Uterus (tissue), 4 donors: ENCODE data around the gene DIRAS3. TPM values are rescaled to one million over a fixed set of nuclear protein-coding genes. Genes with fewer than 3 reads are reported as not detected.

Experiments
- DNase-seq, 2 donors: peaks; one replicate each; pipeline ENCODE4 v3.0.0-alpha.2; 2019 to 2020
- H3K27ac ChIP-seq, 2 donors: fragments of 200-600 bp; sonication (generic); 1 replicate in 1 of 2; 2 replicates in 1 of 2; pipeline ENCODE4 v1.5.1; 2016 to 2018
- H3K27me3 ChIP-seq, 2 donors: fragments of 200-600 bp; sonication (generic); one replicate each; pipeline ENCODE4 v1.5.1; 2018 to 2019; ENCODE audit warnings: control low read depth in 1 of 2
- H3K36me3 ChIP-seq, 2 donors: fragments of 200-600 bp; sonication (generic); one replicate each; pipeline ENCODE4 v1.5.1; 2019; ENCODE audit warnings: control low read depth in 1 of 2
- H3K4me1 ChIP-seq, 2 donors: fragments of 200-600 bp; sonication (generic); one replicate each; pipeline ENCODE4 v1.5.1; 2018 to 2019; ENCODE audit warnings: control low read depth in 1 of 2
- H3K4me3 ChIP-seq, 2 donors: fragments of 200-600 bp; sonication (generic); 1 replicate in 1 of 2; 2 replicates in 1 of 2; pipeline ENCODE4 v1.5.1; 2018 to 2019; ENCODE audit warnings: mild to moderate bottlenecking in 1 of 2
- H3K9me3 ChIP-seq, 2 donors: fragments of 200-600 bp; sonication (generic); one replicate each; pipeline ENCODE4 v1.5.1; 2019; ENCODE audit warnings: control low read depth in 1 of 2
- CTCF ChIP-seq, 4 experiments: fragments of 200-600 bp in 2 of 4; fragments of 450-650 bp in 2 of 4; sonication (generic) in 2 of 4; IDR thresholded peaks; one replicate each; pipeline ENCODE4 v1.5.1; 2016 to 2019; ENCODE audit warnings: antibody characterized with exemption in 4 of 4, mild to moderate bottlenecking in 2 of 4, moderate library complexity in 1 of 4
- POLR2A ChIP-seq, 2 donors: fragments of 450-650 bp; IDR thresholded peaks; one replicate each; pipeline ENCODE4 v1.6.1; 2016; ENCODE audit warnings: antibody characterized with exemption in 2 of 2, mild to moderate bottlenecking in 1 of 2, moderate library complexity in 1 of 2
- intact Hi-C: fragments of 100-400 bp; cut with DNase I; formaldehyde crosslinking; loops from one replicate; pipeline ENCODE4 v1.15.1; 2023; ENCODE audit warnings: low total_unique reads
- total RNA-seq, 4 donors: library from RNA; depleted of rRNA in 3 of 4; stranded (reverse); fragments of >200 nt in 3 of 4; gene quantifications; one replicate each; pipeline versions ENCODE4 v1.1.0 to v1.2.4, GENCODE V29; 2014 to 2023
- donor health status: DM: yes; HTN: yes; CAD: no.

DIRAS3 gene
- 1 to 10 TPM in 2 of 4 donors, under 1 TPM in 1, not detected in 1; 0.26 to 7.4 (median 3.7) TPM for total RNA-seq

- DNase-seq, result peak; percentile 24 to 46
- no peaks in the 10 kb centered on the region for H3K4me1 ChIP-seq
- intact Hi-C loops, result no loop called here
Measured at GRCh38 chr1:68049941-68050878, at the start of gene DIRAS3. Gene DIRAS3, minus strand, starts transcription at chr1:68050627. Its CDS starts 3,330 bp downstream, at chr1:68047297.

GRCh38 chr1:68093737-68094136 is 43.3 kb upstream of the DIRAS3 start:
- no peak overlapping the region for H3K4me3 ChIP-seq
- no peak for TF ChIP-seq CTCF (IDR thresholded peaks at IDR 0.05)
- TF ChIP-seq POLR2A (IDR thresholded peaks at IDR 0.05), result no peak
- DNase-seq, result no peak
- H3K4me1 ChIP-seq, result no peaks in the 10 kb centered on the region
- H3K36me3 ChIP-seq, result no peaks in the 10 kb centered on the region
- no peaks in the 10 kb centered on the region for H3K27me3 ChIP-seq
- intact Hi-C loops, result no loop called here
- H3K9me3 ChIP-seq, result no peaks in the 10 kb centered on the region
- no peak overlapping the region for H3K27ac ChIP-seq

More at GRCh38 chr1:68049941-68050878, at the start of gene DIRAS3:
- no peak within 1 kb of the TSS for H3K27ac ChIP-seq
- H3K27me3 ChIP-seq, result no peaks in the 10 kb centered on the region
- no peaks in the 10 kb centered on the region for H3K9me3 ChIP-seq
- H3K4me3 ChIP-seq, result peak within 1 kb of the TSS; percentile 32 to 44
- no peak for TF ChIP-seq POLR2A (IDR thresholded peaks at IDR 0.05)
- TF ChIP-seq CTCF (IDR thresholded peaks at IDR 0.05), result no peak
- H3K36me3 ChIP-seq, result no peaks in the 10 kb centered on the region

- no peak overlapping the region for H3K4me3 ChIP-seq
- intact Hi-C loops, result no loop called here
- no peaks in the 10 kb centered on the region for H3K9me3 ChIP-seq
- H3K27ac ChIP-seq, result no peak overlapping the region
- TF ChIP-seq POLR2A (IDR thresholded peaks at IDR 0.05), result no peak
- no peak for TF ChIP-seq CTCF (IDR thresholded peaks at IDR 0.05)
- no peak for DNase-seq
- H3K4me1 ChIP-seq, result no peaks in the 10 kb centered on the region
- H3K27me3 ChIP-seq, result no peaks in the 10 kb centered on the region
- no peaks in the 10 kb centered on the region for H3K36me3 ChIP-seq
Measured at GRCh38 chr1:68087184-68087583, 36.8 kb upstream of the DIRAS3 start.

GRCh38 chr1:68085752-68086151 is 35.3 kb upstream of the DIRAS3 start:
- H3K4me1 ChIP-seq, result no peaks in the 10 kb centered on the region
- H3K9me3 ChIP-seq, result no peaks in the 10 kb centered on the region
- no peak overlapping the region for H3K4me3 ChIP-seq
- TF ChIP-seq POLR2A (IDR thresholded peaks at IDR 0.05), result no peak
- no peak for TF ChIP-seq CTCF (IDR thresholded peaks at IDR 0.05)
- no peak for DNase-seq
- no peaks in the 10 kb centered on the region for H3K36me3 ChIP-seq
- no peaks in the 10 kb centered on the region for H3K27me3 ChIP-seq
- intact Hi-C loops, result no loop called here
- H3K27ac ChIP-seq, result no peak overlapping the region

- Histone ChIP-seq H3K4me3 (no peak overlapping the region), H3K4me1 (no peaks in the 10 kb centered on the region), H3K27ac (no peak overlapping the region), H3K9me3 (no peaks in the 10 kb centered on the region), H3K36me3 (no peaks in the 10 kb centered on the region), H3K27me3 (no peaks in the 10 kb centered on the region)
- intact Hi-C loops, result no loop called here
- no peak for DNase-seq
- TF ChIP-seq CTCF (IDR thresholded peaks at IDR 0.05) (no peak), POLR2A (IDR thresholded peaks at IDR 0.05) (no peak)
Measured at GRCh38 chr1:68083686-68084085, 33.3 kb upstream of the DIRAS3 start.
